Nephron (organoid): ENCODE data around the gene BUD31.

ENCODE experiments used
- H3K27ac Mint-ChIP-seq, 3 experiments: 2 replicates each; pipeline ENCODE4 v1.8.0; 2020; ENCODE audit warnings: mixed read lengths in 3 of 3, mild to moderate bottlenecking in 2 of 3, moderate library complexity in 1 of 3
- H3K27me3 Mint-ChIP-seq: 2 replicates; pipeline ENCODE4 v1.8.0; 2021; ENCODE audit warnings: low read depth, mild to moderate bottlenecking, moderate library complexity, mixed read lengths
- H3K36me3 Mint-ChIP-seq: 2 replicates; pipeline ENCODE4 v1.8.0; 2020; ENCODE audit warnings: low read depth, mixed read lengths
- H3K4me1 Mint-ChIP-seq: 2 replicates; pipeline ENCODE4 v1.8.0; 2020; ENCODE audit warnings: mixed read lengths
- H3K4me3 Mint-ChIP-seq, 3 experiments: 2 replicates each; pipeline ENCODE4 v1.8.0; 2020; ENCODE audit warnings: mild to moderate bottlenecking in 3 of 3, mixed read lengths in 3 of 3, moderate library complexity in 2 of 3
- H3K9me3 Mint-ChIP-seq: 2 replicates; pipeline ENCODE4 v1.8.0; 2020; ENCODE audit warnings: mixed read lengths
- TF ChIP-seq, protein P1 (sequence below), 3 experiments: fragments of 200-600 bp; sonication (generic); IDR thresholded peaks; one replicate each; pipeline ENCODE4 v1.5.0; 2021; ENCODE audit warnings: antibody characterized with exemption in 3 of 3; ENCODE audit not compliant: unreplicated experiment in 3 of 3

Gene BUD31

DNA sequence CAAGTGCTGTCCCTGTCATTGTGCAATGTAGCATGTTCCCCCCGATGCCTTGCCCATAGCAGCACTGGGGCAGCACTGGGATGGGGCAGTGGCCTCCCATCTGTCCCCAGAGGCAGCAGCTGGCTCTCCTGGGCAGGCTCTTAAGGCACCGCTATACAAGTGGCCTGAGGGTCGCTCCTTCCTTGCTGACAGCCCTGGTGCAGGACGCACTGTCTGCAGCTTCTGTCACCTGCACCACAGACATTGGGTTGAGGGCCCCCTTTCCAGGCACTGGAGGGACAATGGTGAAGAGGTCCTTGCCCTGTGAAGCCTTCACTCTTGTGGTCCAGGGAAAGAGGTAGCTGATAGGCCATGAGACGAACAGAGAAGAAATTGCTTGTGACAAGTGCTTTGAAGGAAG is 40.6 kb downstream of the BUD31 start:
- H3K27me3 Mint-ChIP-seq: no peaks in the 10 kb centered on the region
- no peaks in the 10 kb centered on the region for H3K4me1 Mint-ChIP-seq
- TF ChIP-seq, protein P1, sequence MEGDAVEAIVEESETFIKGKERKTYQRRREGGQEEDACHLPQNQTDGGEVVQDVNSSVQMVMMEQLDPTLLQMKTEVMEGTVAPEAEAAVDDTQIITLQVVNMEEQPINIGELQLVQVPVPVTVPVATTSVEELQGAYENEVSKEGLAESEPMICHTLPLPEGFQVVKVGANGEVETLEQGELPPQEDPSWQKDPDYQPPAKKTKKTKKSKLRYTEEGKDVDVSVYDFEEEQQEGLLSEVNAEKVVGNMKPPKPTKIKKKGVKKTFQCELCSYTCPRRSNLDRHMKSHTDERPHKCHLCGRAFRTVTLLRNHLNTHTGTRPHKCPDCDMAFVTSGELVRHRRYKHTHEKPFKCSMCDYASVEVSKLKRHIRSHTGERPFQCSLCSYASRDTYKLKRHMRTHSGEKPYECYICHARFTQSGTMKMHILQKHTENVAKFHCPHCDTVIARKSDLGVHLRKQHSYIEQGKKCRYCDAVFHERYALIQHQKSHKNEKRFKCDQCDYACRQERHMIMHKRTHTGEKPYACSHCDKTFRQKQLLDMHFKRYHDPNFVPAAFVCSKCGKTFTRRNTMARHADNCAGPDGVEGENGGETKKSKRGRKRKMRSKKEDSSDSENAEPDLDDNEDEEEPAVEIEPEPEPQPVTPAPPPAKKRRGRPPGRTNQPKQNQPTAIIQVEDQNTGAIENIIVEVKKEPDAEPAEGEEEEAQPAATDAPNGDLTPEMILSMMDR (IDR thresholded peaks at IDR 0.05; ENCODE audit: unreplicated experiment in 3 of 3): no peak
- peaks cover 48% of the 10 kb centered on the region for H3K36me3 Mint-ChIP-seq
- H3K4me3 Mint-ChIP-seq: no peak overlapping the region
- H3K27ac Mint-ChIP-seq: no peak overlapping the region
- H3K9me3 Mint-ChIP-seq: no peaks in the 10 kb centered on the region

DNA sequence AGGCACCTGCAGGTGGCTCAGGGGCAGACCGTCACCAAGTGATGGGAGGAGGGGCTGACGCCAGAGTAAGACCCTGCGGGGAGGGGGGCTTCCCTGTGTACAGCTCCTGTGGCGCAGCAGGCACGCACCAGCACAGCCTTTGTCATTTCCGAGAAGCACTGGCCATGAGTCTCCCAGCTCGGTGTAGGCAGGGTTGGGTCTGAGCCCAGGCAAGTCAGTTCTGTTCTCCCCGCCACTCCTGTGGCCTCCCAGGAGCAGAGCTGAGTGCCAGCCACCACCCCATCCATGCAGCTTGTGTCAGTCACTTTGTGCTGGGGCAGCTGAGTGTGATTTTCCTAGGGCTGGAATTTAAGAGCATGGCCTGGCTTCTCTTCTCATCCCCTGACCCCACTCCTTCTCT is 43.2 kb downstream of the BUD31 start:
- no peaks in the 10 kb centered on the region for H3K27me3 Mint-ChIP-seq
- TF ChIP-seq, protein P1 (IDR thresholded peaks at IDR 0.05; ENCODE audit: unreplicated experiment in 3 of 3): no peak
- H3K4me3 Mint-ChIP-seq: no peak overlapping the region
- H3K9me3 Mint-ChIP-seq: no peaks in the 10 kb centered on the region
- no peak overlapping the region for H3K27ac Mint-ChIP-seq
- H3K36me3 Mint-ChIP-seq: peaks cover 36% of the 10 kb centered on the region
- peaks cover 14% of the 10 kb centered on the region for H3K4me1 Mint-ChIP-seq

DNA sequence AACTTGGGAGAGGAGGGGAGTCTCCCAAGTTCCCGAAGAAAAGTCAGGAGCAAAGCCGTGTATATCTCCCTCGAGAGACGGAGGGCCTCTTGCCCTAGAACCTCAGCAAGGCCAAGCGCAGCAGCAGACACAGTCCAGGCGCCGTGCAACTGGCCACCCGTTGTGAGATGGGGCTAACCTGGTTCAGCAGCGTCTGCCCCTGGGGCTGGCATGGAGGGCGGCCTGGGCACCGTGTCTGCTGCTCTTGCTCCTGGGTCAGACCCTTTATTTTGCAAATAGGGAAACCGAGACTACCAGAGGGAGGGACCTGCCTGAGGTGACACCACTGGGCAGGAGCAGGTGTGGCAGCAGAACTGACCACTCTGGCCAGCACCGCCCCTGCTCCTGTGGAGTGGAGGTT is 43.8 kb downstream of the BUD31 start:
- Mint-ChIP-seq H3K4me1 (peaks cover 18% of the 10 kb centered on the region), H3K27me3 (no peaks in the 10 kb centered on the region), H3K27ac (no peak overlapping the region), H3K4me3 (no peak overlapping the region), H3K9me3 (no peaks in the 10 kb centered on the region), H3K36me3 (peaks cover 38% of the 10 kb centered on the region)
- TF ChIP-seq, protein P1 (IDR thresholded peaks at IDR 0.05; ENCODE audit: unreplicated experiment in 3 of 3): no peak

DNA sequence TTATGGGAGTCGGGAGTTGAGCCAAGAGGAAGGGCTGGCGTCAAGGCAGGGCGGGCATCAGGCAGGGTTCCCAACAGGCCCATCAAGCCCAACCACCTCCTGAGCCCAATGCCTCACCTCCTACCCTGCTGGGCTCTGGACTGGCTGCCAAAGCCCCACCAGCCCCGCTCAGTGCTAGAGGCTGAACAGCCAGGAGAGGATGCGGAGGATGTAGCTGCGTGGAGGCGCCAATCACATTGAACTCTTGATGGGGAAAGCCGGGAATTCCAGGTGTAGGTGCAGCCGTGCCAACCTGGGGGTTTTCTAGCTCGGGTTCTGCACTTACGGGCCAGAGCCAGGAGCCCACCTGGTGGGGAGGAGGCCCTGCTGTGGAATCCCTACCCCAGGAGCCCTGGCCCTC is 44.3 kb downstream of the BUD31 start:
- Mint-ChIP-seq H3K4me3 (no peak overlapping the region), H3K36me3 (peaks cover 37% of the 10 kb centered on the region), H3K27ac (no peak overlapping the region), H3K4me1 (peaks cover 18% of the 10 kb centered on the region), H3K27me3 (no peaks in the 10 kb centered on the region), H3K9me3 (no peaks in the 10 kb centered on the region)
- TF ChIP-seq, protein P1 (IDR thresholded peaks at IDR 0.05; ENCODE audit: unreplicated experiment in 3 of 3): no peak

DNA sequence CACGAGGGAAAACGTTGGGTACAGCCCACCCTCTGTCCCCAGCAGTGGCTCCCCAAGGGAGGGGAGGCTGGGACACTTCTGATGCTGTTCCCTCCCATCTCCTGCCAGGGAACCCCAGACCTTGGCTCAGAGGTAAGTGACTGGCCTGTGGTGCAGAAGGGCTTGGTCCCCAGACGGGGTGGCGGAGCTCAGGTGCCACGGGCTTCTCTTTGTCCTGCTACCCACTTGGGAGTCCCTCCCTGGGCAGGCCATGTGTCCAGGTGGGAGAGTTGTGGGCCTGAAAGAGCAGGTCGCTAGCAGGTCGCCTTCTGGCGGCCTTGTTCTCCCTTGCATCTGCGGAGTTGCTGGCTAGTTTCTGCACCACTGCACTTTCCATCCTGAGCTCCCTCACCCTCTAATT is 47.1 kb downstream of the BUD31 start:
- H3K4me3 Mint-ChIP-seq: no peak overlapping the region
- H3K4me1 Mint-ChIP-seq: peaks cover 38% of the 10 kb centered on the region
- no peaks in the 10 kb centered on the region for H3K9me3 Mint-ChIP-seq
- no peaks in the 10 kb centered on the region for H3K27me3 Mint-ChIP-seq
- H3K36me3 Mint-ChIP-seq: peaks cover 50% of the 10 kb centered on the region
- peak overlapping the region in 1 of 3 experiments; percentile 35 for H3K27ac Mint-ChIP-seq
- TF ChIP-seq, protein P1 (IDR thresholded peaks at IDR 0.05; ENCODE audit: unreplicated experiment in 3 of 3): no peak

DNA sequence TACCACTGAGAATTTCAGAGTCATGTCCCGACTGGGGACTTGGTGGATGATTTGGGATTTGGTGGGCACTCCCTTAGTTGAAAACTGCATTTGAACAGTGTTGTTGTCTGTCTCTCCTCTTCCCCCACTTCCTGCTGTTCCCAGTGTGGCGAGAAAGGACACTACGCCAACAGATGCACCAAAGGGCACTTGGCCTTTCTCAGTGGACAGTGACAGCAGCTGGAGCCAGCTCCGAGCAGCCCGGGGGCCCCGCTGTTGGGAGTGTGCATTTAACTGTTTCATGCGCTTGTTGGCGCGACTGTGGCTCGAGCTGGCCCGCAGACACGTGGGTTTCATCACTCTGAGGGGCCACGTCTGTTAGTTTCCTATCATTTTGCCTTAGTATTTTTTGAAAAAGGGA is 47.5 kb downstream of the BUD31 start:
- H3K36me3 Mint-ChIP-seq: peaks cover 47% of the 10 kb centered on the region
- H3K27ac Mint-ChIP-seq: peak overlapping the region in 1 of 3 experiments; percentile 35
- TF ChIP-seq, protein P1 (IDR thresholded peaks at IDR 0.05; ENCODE audit: unreplicated experiment in 3 of 3): no peak
- peaks cover 39% of the 10 kb centered on the region for H3K4me1 Mint-ChIP-seq
- H3K4me3 Mint-ChIP-seq: no peak overlapping the region
- no peaks in the 10 kb centered on the region for H3K9me3 Mint-ChIP-seq
- no peaks in the 10 kb centered on the region for H3K27me3 Mint-ChIP-seq
